Measurements from ENCODE around the gene CTNND2.

DNA sequence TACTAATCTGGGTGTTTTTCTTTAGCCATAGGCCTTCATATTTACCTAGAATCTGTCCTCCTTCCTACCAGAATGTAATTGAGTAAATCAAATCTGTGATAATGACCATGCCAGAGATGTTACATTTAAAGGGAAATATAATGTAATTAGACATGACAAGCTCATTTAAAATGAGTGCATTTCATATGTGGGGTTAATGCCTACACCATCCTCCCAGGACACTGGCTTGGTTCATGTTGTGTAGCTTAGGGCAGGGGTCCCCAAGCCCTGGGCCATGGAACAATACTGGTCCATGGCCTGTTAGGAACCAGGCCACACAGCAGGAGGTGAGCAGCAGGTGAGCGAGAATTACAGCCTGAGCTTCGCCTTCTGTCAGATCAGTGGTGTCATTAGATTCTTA is 866.3 kb downstream of the CTNND2 start:
- TF ChIP-seq, protein P1, sequence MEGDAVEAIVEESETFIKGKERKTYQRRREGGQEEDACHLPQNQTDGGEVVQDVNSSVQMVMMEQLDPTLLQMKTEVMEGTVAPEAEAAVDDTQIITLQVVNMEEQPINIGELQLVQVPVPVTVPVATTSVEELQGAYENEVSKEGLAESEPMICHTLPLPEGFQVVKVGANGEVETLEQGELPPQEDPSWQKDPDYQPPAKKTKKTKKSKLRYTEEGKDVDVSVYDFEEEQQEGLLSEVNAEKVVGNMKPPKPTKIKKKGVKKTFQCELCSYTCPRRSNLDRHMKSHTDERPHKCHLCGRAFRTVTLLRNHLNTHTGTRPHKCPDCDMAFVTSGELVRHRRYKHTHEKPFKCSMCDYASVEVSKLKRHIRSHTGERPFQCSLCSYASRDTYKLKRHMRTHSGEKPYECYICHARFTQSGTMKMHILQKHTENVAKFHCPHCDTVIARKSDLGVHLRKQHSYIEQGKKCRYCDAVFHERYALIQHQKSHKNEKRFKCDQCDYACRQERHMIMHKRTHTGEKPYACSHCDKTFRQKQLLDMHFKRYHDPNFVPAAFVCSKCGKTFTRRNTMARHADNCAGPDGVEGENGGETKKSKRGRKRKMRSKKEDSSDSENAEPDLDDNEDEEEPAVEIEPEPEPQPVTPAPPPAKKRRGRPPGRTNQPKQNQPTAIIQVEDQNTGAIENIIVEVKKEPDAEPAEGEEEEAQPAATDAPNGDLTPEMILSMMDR (IDR thresholded peaks at IDR 0.05), result no peak
- TF ChIP-seq POLR2A (IDR thresholded peaks at IDR 0.05), result no peak
